Hepatocyte (in vitro differentiated cells): ENCODE measurements around the gene PSMD1.

ENCODE experiments used
- EZH2 ChIP-seq: fragments of 200-600 bp; sonication (generic); IDR thresholded peaks from 2 replicates; pipeline ENCODE4 v1.6.1; 2016; ENCODE audit warnings: antibody characterized with exemption, mild to moderate bottlenecking, borderline replicate concordance
- EZH2phosphoT487 ChIP-seq: fragments of 200-600 bp; sonication (generic); IDR thresholded peaks from one replicate; pipeline ENCODE4 v1.6.1; 2018; ENCODE audit warnings: antibody characterized with exemption, mild to moderate bottlenecking, low read depth, moderate library complexity; ENCODE audit not compliant: unreplicated experiment, severe bottlenecking
- TF ChIP-seq, protein P1 (sequence below): fragments of 200-600 bp; sonication (generic); IDR thresholded peaks from 2 replicates; pipeline ENCODE4 v1.5.1; 2016; ENCODE audit warnings: antibody characterized with exemption, mild to moderate bottlenecking; ENCODE audit not compliant: poor library complexity

DNA sequence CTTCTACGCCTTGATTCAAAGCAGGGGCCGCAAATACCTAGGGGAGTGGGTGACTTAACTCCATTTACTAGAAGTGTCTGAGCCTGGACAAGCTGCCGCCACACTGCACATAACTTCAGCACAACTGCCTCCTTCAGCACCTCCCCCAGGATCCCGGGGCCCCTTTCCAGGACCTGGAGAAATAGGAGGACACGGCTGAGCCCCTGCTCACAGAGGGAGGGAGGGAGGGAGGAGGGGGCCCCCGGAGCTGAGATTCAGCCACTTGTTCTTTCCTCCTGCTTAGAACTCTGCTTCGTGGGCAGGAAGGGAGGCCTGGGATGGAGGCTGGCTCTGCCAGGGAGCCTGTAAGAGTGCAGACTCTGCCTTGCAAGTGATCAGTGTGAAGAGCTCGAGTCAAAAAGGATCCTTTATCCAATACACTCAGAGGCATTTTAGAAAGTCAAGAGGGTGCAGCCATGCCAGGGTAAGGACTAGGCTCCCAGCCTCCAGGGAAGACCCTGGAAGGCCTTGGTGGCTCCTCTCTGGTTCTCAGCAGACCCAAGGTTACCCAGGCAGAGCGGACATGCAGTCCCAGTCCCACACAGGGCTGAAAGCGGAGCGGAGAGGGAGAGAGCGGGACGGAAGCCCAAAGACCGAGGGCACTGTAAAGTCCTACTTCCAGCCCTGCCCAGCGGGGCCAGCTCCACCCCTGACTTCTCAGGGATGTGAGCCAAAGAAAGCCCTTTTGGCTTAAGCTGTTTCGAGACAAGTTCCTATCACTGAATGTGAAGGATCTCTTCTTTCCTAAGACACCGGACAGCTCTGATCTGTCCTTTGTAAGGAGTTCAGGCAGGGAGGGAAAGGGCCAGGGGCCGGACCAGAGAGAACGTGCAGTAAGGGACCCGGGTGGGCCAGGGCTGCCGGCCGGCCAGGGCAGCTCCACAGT lies 133.2 kb downstream of the PSMD1 start:
- TF ChIP-seq, protein P1, sequence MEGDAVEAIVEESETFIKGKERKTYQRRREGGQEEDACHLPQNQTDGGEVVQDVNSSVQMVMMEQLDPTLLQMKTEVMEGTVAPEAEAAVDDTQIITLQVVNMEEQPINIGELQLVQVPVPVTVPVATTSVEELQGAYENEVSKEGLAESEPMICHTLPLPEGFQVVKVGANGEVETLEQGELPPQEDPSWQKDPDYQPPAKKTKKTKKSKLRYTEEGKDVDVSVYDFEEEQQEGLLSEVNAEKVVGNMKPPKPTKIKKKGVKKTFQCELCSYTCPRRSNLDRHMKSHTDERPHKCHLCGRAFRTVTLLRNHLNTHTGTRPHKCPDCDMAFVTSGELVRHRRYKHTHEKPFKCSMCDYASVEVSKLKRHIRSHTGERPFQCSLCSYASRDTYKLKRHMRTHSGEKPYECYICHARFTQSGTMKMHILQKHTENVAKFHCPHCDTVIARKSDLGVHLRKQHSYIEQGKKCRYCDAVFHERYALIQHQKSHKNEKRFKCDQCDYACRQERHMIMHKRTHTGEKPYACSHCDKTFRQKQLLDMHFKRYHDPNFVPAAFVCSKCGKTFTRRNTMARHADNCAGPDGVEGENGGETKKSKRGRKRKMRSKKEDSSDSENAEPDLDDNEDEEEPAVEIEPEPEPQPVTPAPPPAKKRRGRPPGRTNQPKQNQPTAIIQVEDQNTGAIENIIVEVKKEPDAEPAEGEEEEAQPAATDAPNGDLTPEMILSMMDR = no peak
- TF ChIP-seq EZH2 = no peak
- no peak for TF ChIP-seq EZH2phosphoT487
